Loucy (cell line): Measurements from ENCODE around the gene SDF2L1.
"Not testable (repeated sequence)": the region's sequence is repeated elsewhere in the genome, so short reads cannot be mapped to it uniquely, and the experiment has no call there.

ENCODE experiments used
- H2AFZ ChIP-seq: fragments of 200-600 bp; sonication (generic); 2 replicates; pipeline ENCODE4 v1.6.0; 2016; ENCODE audit warnings: antibody characterized with exemption, mild to moderate bottlenecking, low read length, moderate library complexity
- H3F3A ChIP-seq: fragments of 200-600 bp; 2 replicates; pipeline ENCODE4 v1.6.0; 2016; ENCODE audit warnings: antibody characterized with exemption, low read depth, mild to moderate bottlenecking
- H3K27me3 ChIP-seq: fragments of 200-600 bp; sonication (generic); 2 replicates; pipeline ENCODE4 v1.6.1; 2014; ENCODE audit warnings: low read length, mild to moderate bottlenecking; ENCODE audit not compliant: insufficient read depth, poor library complexity, severe bottlenecking
- H3K36me3 ChIP-seq: fragments of 200-600 bp; sonication (generic); 2 replicates; pipeline ENCODE4 v1.6.1; 2016; ENCODE audit warnings: low read length; ENCODE audit not compliant: insufficient read depth
- H3K4me1 ChIP-seq: fragments of 200-600 bp; sonication (generic); 2 replicates; pipeline ENCODE4 v1.5.1; 2014; ENCODE audit warnings: low read length, mild to moderate bottlenecking; ENCODE audit not compliant: insufficient read depth, poor library complexity, severe bottlenecking
- H3K4me2 ChIP-seq: fragments of 200-600 bp; sonication (generic); 2 replicates; pipeline ENCODE4 v1.6.0; 2014; ENCODE audit warnings: antibody characterized with exemption, low read length, low read depth, mild to moderate bottlenecking; ENCODE audit not compliant: poor library complexity, severe bottlenecking
- H3K4me3 ChIP-seq: fragments of 200-600 bp; sonication (generic); 2 replicates; pipeline ENCODE4 v1.5.1; 2014; ENCODE audit warnings: low read length, mild to moderate bottlenecking, mixed read lengths; ENCODE audit not compliant: poor library complexity, severe bottlenecking
- H3K79me2 ChIP-seq: fragments of 200-600 bp; sonication (generic); 2 replicates; pipeline ENCODE4 v1.6.1; 2014; ENCODE audit warnings: low read length; ENCODE audit not compliant: insufficient read depth
- H3K9ac ChIP-seq: fragments of 200-600 bp; sonication (generic); 2 replicates; pipeline ENCODE4 v1.6.0; 2014; ENCODE audit warnings: mild to moderate bottlenecking, low read depth, low read length, moderate library complexity; ENCODE audit not compliant: poor library complexity, severe bottlenecking
- H3K9me2 ChIP-seq: fragments of 200-600 bp; sonication (generic); replicated peaks from 2 replicates; pipeline ENCODE4 v1.6.1; 2016; ENCODE audit warnings: low read depth, low read length, mixed read lengths
- H3K9me3 ChIP-seq: fragments of 200-600 bp; sonication (generic); 2 replicates; pipeline ENCODE4 v1.6.1; 2014; ENCODE audit warnings: mild to moderate bottlenecking, antibody characterized with exemption, low read length, low read depth; ENCODE audit not compliant: insufficient read depth
- H4K20me1 ChIP-seq: fragments of 200-600 bp; sonication (generic); 2 replicates; pipeline ENCODE4 v1.6.0; 2014; ENCODE audit warnings: antibody characterized with exemption, low read length, mild to moderate bottlenecking; ENCODE audit not compliant: insufficient read depth, poor library complexity, severe bottlenecking
- CTCF ChIP-seq: fragments of 200-600 bp; sonication (generic); conservative IDR thresholded peaks from 2 replicates; pipeline ENCODE4 v1.5.1; 2014; ENCODE audit warnings: mild to moderate bottlenecking, antibody characterized with exemption, low read length
- EZH2phosphoT487 ChIP-seq: fragments of 200-600 bp; IDR thresholded peaks from 2 replicates; pipeline ENCODE4 v1.6.1; 2018; ENCODE audit warnings: antibody characterized with exemption, mild to moderate bottlenecking, moderate library complexity, borderline replicate concordance

SDF2L1 gene

GRCh38 chr22:21673534-21674321 is 31.6 kb downstream of the SDF2L1 start:
- peaks cover 47% of the 10 kb centered on the region; the same call in 1 of the 2 replicates for H3K36me3 ChIP-seq
- no peak overlapping the region for H3K9ac ChIP-seq
- no peaks in the 10 kb centered on the region for H3K9me2 ChIP-seq
- H3K4me2 ChIP-seq: no peak overlapping the region
- no peaks in the 10 kb centered on the region for H4K20me1 ChIP-seq
- peaks cover 9% of the 10 kb centered on the region; the same call in 1 of the 2 replicates for H3K79me2 ChIP-seq
- H3K4me1 ChIP-seq: no peaks in the 10 kb centered on the region
- no peaks in the 10 kb centered on the region for H3F3A ChIP-seq
- H3K4me3 ChIP-seq: no peak overlapping the region
- TF ChIP-seq CTCF: no peak
- no peak for TF ChIP-seq EZH2phosphoT487
- no peaks in the 10 kb centered on the region for H3K9me3 ChIP-seq
- no peak overlapping the region for H2AFZ ChIP-seq
- H3K27me3 ChIP-seq: no peaks in the 10 kb centered on the region

- H3K9me3 ChIP-seq: no peaks in the 10 kb centered on the region
- H3K27me3 ChIP-seq: no peaks in the 10 kb centered on the region
- no peak overlapping the region for H2AFZ ChIP-seq
- H3K9me2 ChIP-seq: no peaks in the 10 kb centered on the region
- no peaks in the 10 kb centered on the region for H3F3A ChIP-seq
- H3K79me2 ChIP-seq: peaks cover 2% of the 10 kb centered on the region; the same call in 1 of the 2 replicates
- no peaks in the 10 kb centered on the region for H4K20me1 ChIP-seq
- no peaks in the 10 kb centered on the region for H3K4me1 ChIP-seq
- no peak overlapping the region for H3K4me2 ChIP-seq
- no peak overlapping the region for H3K4me3 ChIP-seq
- TF ChIP-seq CTCF (no peak), EZH2phosphoT487 (no peak)
- peaks cover 47% of the 10 kb centered on the region; the same call in 1 of the 2 replicates for H3K36me3 ChIP-seq
- H3K9ac ChIP-seq: no peak overlapping the region
These were observed 32.6 kb downstream of the SDF2L1 start for GRCh38 chr22:21674638-21675245.

- H3K9me2 ChIP-seq: no peaks in the 10 kb centered on the region
- no peak overlapping the region for H3K9ac ChIP-seq
- no peaks in the 10 kb centered on the region for H3K79me2 ChIP-seq
- H3F3A ChIP-seq: no peaks in the 10 kb centered on the region
- no peaks in the 10 kb centered on the region for H3K9me3 ChIP-seq
- H3K4me2 ChIP-seq: no peak overlapping the region
- TF ChIP-seq CTCF (no peak), EZH2phosphoT487 (no peak)
- no peak overlapping the region for H2AFZ ChIP-seq
- H3K36me3 ChIP-seq: peaks cover 32% of the 10 kb centered on the region; the same call in 1 of the 2 replicates
- no peaks in the 10 kb centered on the region for H3K4me1 ChIP-seq
- no peaks in the 10 kb centered on the region for H3K27me3 ChIP-seq
- no peaks in the 10 kb centered on the region for H4K20me1 ChIP-seq
- H3K4me3 ChIP-seq: no peak overlapping the region
These were observed 35.7 kb downstream of the SDF2L1 start for GRCh38 chr22:21677606-21678443.

GRCh38 chr22:21678842-21679241 is 36.7 kb downstream of the SDF2L1 start:
- not testable (repeated sequence) for H3F3A ChIP-seq, H3K79me2 ChIP-seq, H3K4me1 ChIP-seq, H3K4me2 ChIP-seq, H3K9me2 ChIP-seq, H4K20me1 ChIP-seq, H3K4me3 ChIP-seq, H3K9ac ChIP-seq, H3K27me3 ChIP-seq, H3K9me3 ChIP-seq, H2AFZ ChIP-seq
- H3K36me3 ChIP-seq: peaks cover 29% of the 10 kb centered on the region; the same call in 1 of the 2 replicates
